Forelimb muscle (tissue), 1 donor: ENCODE measurements around the gene IGSF21. TPM values are rescaled to one million over a fixed set of nuclear protein-coding genes. Genes with fewer than 3 reads are reported as not detected.

Source experiments
- DNase-seq: peaks from one replicate; pipeline ENCODE4 v3.0.0-alpha.2; 2013; ENCODE audit warnings: low read depth
- polyA plus RNA-seq: library from polyadenylated mRNA; unstranded; fragments of 120-200 nt; gene quantifications from one replicate; pipeline ENCODE4 v1.2.1, GENCODE V29; 2013; ENCODE audit not compliant: insufficient read length

IGSF21 gene
- polyA plus RNA-seq, 1 donor, result 0.62 TPM

- DNase-seq, result no peak
Observed at GRCh38 chr1:18175530-18176377, 68.2 kb downstream of the IGSF21 start.

GRCh38 chr1:18176619-18177018 is 69.0 kb downstream of the IGSF21 start:
- no peak for DNase-seq

DNA sequence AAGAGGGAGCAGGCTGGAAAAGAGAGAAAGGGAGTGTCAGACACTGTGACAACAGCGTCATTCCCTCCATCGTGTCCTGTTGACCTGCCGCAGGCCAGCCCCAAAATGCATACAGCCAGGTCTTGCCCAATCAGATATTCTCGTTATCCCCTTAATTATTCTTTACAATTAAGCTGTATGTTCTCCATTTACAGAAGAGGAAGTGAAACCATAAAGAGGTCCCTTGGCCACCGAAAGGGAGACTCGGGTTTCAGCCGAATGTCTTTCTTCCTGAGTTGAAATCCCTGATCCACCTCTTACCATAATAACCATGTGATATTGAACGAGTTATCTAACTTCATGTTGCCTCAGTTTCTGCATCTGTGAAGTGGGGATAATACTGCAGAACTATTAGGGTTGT is 70.5 kb downstream of the IGSF21 start:
- no peak for DNase-seq

DNA sequence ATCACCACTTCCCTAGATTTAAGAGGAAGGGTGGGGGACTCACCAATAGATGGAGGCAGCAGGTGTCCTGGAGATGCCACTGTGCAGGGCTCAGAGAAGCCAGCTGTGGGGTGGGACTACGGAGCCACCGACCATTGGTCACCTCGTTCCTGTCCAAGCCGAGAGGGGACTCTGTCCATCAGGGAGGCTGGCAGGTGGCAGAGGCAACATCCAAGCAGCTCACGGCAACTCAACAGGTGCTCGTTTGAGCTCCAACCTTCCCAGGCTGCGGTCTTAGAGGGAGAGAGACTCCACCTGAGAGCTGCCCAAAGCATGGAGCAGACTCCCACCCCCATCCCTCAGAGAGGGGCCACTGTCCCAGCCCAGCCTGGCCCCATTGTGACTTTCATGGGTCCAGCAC is 71.4 kb downstream of the IGSF21 start:
- no peak for DNase-seq

GRCh38 chr1:18182398-18183160 is 75.0 kb downstream of the IGSF21 start:
- DNase-seq, result no peak

- no peak for DNase-seq
Observed at GRCh38 chr1:18183533-18183932, 75.9 kb downstream of the IGSF21 start.

- DNase-seq, result no peak
Observed at GRCh38 chr1:18187054-18187453, 79.5 kb downstream of the IGSF21 start.

DNA sequence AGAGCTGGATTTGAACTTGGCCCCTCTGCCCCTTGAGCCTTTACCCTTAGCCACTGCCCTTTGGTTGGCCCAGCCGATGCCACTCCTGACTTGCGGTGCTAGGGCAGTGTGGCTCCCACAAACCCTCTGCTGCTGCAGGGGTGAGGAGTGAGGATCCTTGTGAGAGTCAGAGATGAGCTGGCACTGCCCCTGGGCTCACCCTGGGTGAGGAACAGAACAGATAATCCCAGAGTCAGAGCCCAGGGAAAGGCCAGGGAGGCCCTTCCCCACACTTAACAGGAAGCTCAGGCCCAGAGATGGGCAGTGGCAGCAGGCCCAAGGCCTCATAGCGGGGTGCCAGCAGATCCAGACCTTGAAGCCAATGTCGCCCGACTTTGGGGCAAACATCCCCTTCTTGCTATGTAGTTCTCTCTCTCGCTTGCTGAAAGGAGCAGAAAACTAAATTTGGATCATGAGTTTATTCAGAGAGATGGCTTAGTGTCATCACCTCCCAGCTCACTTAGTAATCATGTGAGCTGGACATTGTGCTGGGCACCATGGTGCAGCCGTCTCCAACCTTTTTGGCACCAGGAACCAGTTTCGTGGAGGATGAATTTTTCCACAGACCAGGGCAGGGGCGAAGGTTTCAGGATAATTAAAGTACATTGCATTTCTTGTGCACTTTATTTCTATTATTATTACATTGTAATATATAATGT is 81.4 kb downstream of the IGSF21 start:
- no peak for DNase-seq

DNA sequence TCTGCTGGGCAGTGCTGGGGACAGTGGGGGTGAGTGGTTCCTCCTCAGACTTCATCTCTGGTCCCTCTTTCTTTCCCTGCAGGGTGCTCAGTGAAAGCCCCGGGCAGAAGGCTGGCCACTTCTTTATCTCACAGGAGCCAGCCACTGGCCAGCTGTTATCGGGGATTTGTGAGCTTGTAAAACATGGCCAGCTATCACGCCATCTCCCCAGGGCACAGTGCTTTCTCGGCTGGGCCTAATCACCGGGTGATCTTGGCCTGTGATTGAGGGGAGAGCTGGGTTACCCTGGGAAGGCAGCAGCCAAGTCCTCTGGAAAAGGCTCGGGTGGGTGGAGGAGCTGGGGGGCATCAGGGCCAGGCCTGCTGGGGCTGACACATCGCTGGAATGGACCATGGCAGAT is 83.0 kb downstream of the IGSF21 start:
- DNase-seq, result no peak

- DNase-seq, result no peak
Observed at GRCh38 chr1:18191037-18191436, 83.4 kb downstream of the IGSF21 start.

- no peak for DNase-seq
Observed at GRCh38 chr1:18191481-18192155, 84.0 kb downstream of the IGSF21 start.

DNA sequence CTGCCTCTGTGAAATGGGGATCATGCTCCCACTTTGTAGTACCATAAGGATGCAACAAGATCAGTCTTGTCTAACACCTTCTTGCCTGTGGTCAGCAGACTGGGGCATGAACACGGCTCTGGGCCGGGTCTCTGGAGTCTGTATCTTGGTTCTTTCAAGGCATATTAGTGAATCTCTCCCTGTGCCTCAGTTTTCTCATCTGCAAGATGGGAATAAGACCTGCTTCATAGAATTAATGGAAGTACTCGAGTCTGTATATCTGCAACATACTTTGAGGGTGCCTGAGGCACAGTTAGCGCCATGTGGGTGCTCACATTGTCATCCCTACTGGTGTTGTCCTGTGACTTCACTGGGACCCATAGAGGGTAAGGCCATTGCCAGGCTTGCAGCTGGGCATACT is 84.6 kb downstream of the IGSF21 start:
- DNase-seq, result no peak

GRCh38 chr1:18192974-18193373 is 85.4 kb downstream of the IGSF21 start:
- DNase-seq, result no peak

- no peak for DNase-seq
Observed at GRCh38 chr1:18197299-18197698, 89.7 kb downstream of the IGSF21 start.

DNA sequence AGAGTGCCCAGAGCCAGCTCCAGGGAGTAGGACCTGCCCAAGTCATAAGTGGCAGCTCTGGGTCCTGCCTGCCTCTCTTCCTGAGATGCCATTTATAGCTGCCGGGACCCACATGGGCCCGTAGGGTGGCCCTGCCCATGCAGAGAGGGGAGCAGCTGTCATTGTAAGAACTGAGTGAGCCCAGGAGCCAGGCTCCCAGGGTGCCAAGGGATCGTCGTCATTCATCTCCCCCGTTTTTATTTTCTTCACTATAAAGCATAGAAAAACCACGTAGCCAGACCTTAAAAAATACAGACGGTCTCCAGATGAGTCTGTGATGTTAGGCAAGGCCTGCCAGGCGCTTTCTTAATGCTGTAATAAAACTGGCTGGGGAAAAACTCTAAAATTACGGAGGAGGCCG is 90.7 kb downstream of the IGSF21 start:
- DNase-seq, result peak; percentile 2

DNA sequence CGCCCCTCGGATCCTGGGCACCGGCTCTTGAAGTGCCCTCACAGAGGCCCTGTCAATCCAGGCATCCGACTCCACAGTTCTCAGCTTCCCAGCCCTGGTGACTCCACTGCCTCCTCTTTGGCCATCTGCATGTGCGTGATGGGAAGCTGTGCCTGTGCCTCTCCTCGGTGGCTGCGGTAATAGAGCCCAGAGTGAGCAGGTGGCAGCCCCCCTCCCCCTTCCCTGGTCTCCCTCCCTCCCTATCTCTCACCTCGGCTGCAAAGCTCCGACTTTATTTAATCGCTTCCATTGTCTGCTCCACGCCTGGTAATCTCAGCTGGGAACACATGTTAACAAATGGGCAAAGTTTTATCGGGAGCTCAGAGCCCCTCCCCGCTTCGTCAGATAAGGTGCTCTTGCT is 91.9 kb downstream of the IGSF21 start:
- DNase-seq, result no peak

- no peak for DNase-seq
Observed at GRCh38 chr1:18200136-18200717, 92.6 kb downstream of the IGSF21 start.

DNA sequence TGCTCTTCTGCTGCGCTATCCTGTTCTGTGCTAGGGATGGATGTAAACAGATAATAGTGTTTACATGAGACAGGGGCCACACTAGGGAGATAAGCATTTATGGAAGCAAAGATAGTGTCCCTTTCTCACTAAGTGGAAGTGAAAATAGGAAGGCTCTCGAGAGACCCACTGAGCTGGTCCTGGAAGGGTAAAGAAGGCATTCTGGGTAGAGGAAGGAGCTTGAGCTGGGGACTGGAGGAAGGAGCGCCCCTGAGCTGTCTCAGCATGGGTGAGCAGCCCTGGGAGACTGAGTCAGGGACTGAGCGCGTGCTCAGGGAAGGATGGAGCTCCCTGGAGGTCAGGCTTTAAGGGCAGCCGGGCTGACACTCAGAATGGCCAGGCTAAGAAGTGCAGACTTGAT is 93.3 kb downstream of the IGSF21 start:
- no peak for DNase-seq

- DNase-seq, result no peak
Observed at GRCh38 chr1:18201997-18202719, 94.6 kb downstream of the IGSF21 start.

DNA sequence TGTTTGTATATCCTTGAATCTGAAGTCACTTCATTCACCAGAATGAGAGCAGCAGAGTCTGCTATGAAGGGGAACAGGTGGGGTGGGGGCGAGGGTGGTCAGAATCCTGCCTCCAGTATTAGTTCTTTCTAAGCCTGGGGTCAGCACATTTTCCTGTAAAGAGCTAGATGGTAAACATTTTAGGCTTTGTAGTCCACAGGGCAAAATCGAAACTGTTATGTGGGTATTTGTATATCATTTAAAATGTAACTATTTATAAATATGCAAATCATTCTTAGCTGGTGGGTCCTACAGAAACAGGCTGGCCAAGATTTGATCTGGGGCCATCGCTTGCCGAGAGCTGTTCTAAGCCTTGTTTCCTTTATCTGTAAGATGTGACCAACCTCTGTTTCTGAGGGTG is 96.0 kb downstream of the IGSF21 start:
- DNase-seq, result no peak

DNA sequence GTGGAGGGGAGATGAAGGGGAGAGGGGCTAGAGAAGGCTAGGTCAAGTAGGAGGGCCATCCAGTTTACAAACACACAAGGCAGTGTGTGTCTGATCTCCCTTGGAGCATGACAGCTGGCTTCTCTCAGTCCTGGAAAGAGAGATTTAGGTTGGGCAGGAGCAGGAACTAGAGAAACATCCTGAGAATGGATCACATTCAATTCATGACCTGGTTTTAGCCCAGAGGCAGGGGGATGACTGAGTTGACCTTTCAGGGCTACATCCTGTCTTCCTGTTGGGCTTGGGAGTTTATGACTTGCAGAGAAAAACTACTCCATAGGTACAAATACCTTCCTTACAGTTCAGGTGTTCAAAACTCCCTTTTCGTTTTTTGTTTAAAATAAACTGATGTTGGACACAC is 97.0 kb downstream of the IGSF21 start:
- no peak for DNase-seq
